KMS-11 (cell line): ENCODE results near the gene ATF3.

Source experiments
- H2AFZ ChIP-seq: fragments of 200-600 bp; sonication (generic); 2 replicates; pipeline ENCODE4 v1.6.1; 2016; ENCODE audit warnings: antibody characterized with exemption, mixed run types, low read depth
- H3K27ac ChIP-seq: fragments of 200-600 bp; sonication (generic); 2 replicates; pipeline ENCODE4 v1.6.1; 2016; ENCODE audit warnings: mild to moderate bottlenecking, mixed run types
- H3K27me3 ChIP-seq: fragments of 200-600 bp; sonication (generic); 2 replicates; pipeline ENCODE4 v1.6.1; 2017; ENCODE audit warnings: mild to moderate bottlenecking, low read depth, mixed run types, moderate library complexity; ENCODE audit not compliant: insufficient read depth
- H3K36me3 ChIP-seq: fragments of 200-600 bp; sonication (generic); 2 replicates; pipeline ENCODE4 v1.6.1; 2017; ENCODE audit warnings: mild to moderate bottlenecking, mixed run types; ENCODE audit not compliant: insufficient read depth
- H3K4me1 ChIP-seq: fragments of 200-600 bp; sonication (generic); 2 replicates; pipeline ENCODE4 v1.6.1; 2016; ENCODE audit warnings: mild to moderate bottlenecking, low read depth, mixed run types; ENCODE audit not compliant: poor library complexity, severe bottlenecking
- H3K4me2 ChIP-seq: fragments of 200-600 bp; sonication (generic); 2 replicates; pipeline ENCODE4 v1.7.0; 2016; ENCODE audit warnings: mild to moderate bottlenecking, mixed run types
- H3K4me3 ChIP-seq: fragments of 200-600 bp; sonication (generic); IDR thresholded peaks from 2 replicates; pipeline ENCODE4 v1.6.1; 2017; ENCODE audit warnings: low read depth, low read length, mixed read lengths; ENCODE audit not compliant: insufficient read depth
- H3K79me2 ChIP-seq: fragments of 200-600 bp; sonication (generic); 2 replicates; pipeline ENCODE4 v1.6.1; 2016; ENCODE audit warnings: low read depth, mixed run types; ENCODE audit not compliant: insufficient read depth
- H3K9ac ChIP-seq: fragments of 200-600 bp; sonication (generic); 2 replicates; pipeline ENCODE4 v1.6.1; 2016; ENCODE audit warnings: mild to moderate bottlenecking, mixed run types
- H4K20me1 ChIP-seq: fragments of 200-600 bp; sonication (generic); 2 replicates; pipeline ENCODE4 v1.6.1; 2016; ENCODE audit warnings: mild to moderate bottlenecking, mixed run types; ENCODE audit not compliant: insufficient read depth
- CTCF ChIP-seq: fragments of 200-600 bp; sonication (generic); conservative IDR thresholded peaks from 2 replicates; pipeline ENCODE4 v1.6.1; 2017; ENCODE audit warnings: low read depth, mild to moderate bottlenecking, antibody characterized with exemption, low read length, moderate library complexity, mixed read lengths

The ATF3 gene

GRCh38 chr1:212600980-212601379 is 7.6 kb upstream of the ATF3 start:
- H3K27me3 ChIP-seq, result peaks cover 10% of the 10 kb centered on the region
- H3K9ac ChIP-seq, result no peak overlapping the region
- H3K4me3 ChIP-seq, result no peak overlapping the region
- H3K27ac ChIP-seq, result no peak overlapping the region
- no peaks in the 10 kb centered on the region for H4K20me1 ChIP-seq
- H2AFZ ChIP-seq, result no peak overlapping the region
- no peaks in the 10 kb centered on the region for H3K79me2 ChIP-seq
- H3K4me1 ChIP-seq, result peaks cover 10% of the 10 kb centered on the region
- no peaks in the 10 kb centered on the region for H3K36me3 ChIP-seq
- no peak for TF ChIP-seq CTCF
- H3K4me2 ChIP-seq, result no peak overlapping the region

- H3K27me3 ChIP-seq, result peaks cover 16% of the 10 kb centered on the region
These were observed 7.0 kb upstream of the ATF3 start for GRCh38 chr1:212601524-212601923.

GRCh38 chr1:212605441-212606394 is 2.8 kb upstream of the ATF3 start:
- H3K4me2 ChIP-seq, result peak overlapping the region; percentile 95; the same call in 1 of the 2 replicates
- H3K4me3 ChIP-seq, result no peak overlapping the region
- no peak overlapping the region for H3K9ac ChIP-seq

More at GRCh38 chr1:212601524-212601923, 7.0 kb upstream of the ATF3 start:
- Histone ChIP-seq H3K4me3 (no peak overlapping the region), H3K27ac (no peak overlapping the region), H3K9ac (no peak overlapping the region), H3K36me3 (no peaks in the 10 kb centered on the region), H3K4me2 (no peak overlapping the region), H2AFZ (no peak overlapping the region), H4K20me1 (no peaks in the 10 kb centered on the region), H3K4me1 (peaks cover 9% of the 10 kb centered on the region), H3K79me2 (no peaks in the 10 kb centered on the region)
- TF ChIP-seq CTCF, result no peak

More at GRCh38 chr1:212605441-212606394, 2.8 kb upstream of the ATF3 start:
- Histone ChIP-seq H4K20me1 (no peaks in the 10 kb centered on the region), H3K4me1 (peaks cover 24% of the 10 kb centered on the region), H2AFZ (no peak overlapping the region), H3K36me3 (no peaks in the 10 kb centered on the region), H3K27ac (no peak overlapping the region), H3K27me3 (peaks cover 31% of the 10 kb centered on the region), H3K79me2 (no peaks in the 10 kb centered on the region)
- TF ChIP-seq CTCF, result no peak
